ENCODE measurements around the gene SLMAP. TPM values are rescaled to one million over a fixed set of nuclear protein-coding genes. Genes with fewer than 3 reads are reported as not detected.

Gene SLMAP
- total RNA-seq, 1 experiment from 2014 or later, result 49.2 TPM

DNA sequence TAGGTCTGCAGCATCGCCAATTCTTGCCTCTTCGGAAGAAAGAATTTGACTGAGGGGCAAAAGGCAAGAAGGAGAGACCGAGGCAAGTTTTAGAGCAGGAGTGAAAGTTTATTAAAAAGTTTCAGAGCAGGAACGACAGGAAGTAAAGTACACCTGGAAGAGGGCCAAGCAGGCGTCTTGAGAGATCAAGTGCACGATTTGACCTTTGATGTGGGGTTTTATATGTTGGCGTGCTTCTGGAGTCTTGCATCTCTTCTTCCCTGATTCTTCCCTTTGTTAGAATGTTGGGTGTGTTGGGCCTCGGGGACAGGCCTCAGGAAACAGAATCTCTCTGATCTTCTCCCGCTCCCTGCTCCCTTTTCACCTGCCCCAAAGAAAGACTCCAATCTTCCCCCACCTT, 211.5 kb downstream of the SLMAP start:
- no peak overlapping the region for H3K4me3 ChIP-seq (ENCODE audit: low read depth in 2 of 2, low read length in 2 of 2)
- H3K27ac ChIP-seq (ENCODE audit: low read length), result no peak overlapping the region
- no peaks in the 10 kb centered on the region for H3K9me3 ChIP-seq (ENCODE audit: control insufficient read depth, insufficient read depth, low read depth, low read length)
- in situ Hi-C loops (cut with HindIII; ENCODE audit: low pct_unique_long_range_greater_than_20kb, low sequenced_read_pairs), result no loop called here
- H3K27me3 ChIP-seq (ENCODE audit: control insufficient read depth, insufficient read depth, low read length), result no peaks in the 10 kb centered on the region
- ChIA-PET CTCF (no interaction called here), POLR2A (no interaction called here)
- no TSS peak for BruUV-seq (replicated peaks)
- intact Hi-C loops (cut with micrococcal nuclease; ENCODE audit: unreplicated experiment), result no loop called here
- TF ChIP-seq TCF7L2 (IDR thresholded peaks at IDR 0.05; ENCODE audit: low read depth, low read length) (no peak), SIN3A (IDR thresholded peaks at IDR 0.05; ENCODE audit: borderline replicate concordance, insufficient read depth, low read depth, low read length) (no peak)
- no peak for ATAC-seq
- no peaks in the 10 kb centered on the region for H3K36me3 ChIP-seq (ENCODE audit: control insufficient read depth, insufficient read depth, low read length)
- no peak for DNase-seq (ENCODE audit: low read depth, low spot score)
- H3K4me1 ChIP-seq (ENCODE audit: control insufficient read depth, insufficient read depth, low read length), result peaks cover 27% of the 10 kb centered on the region

DNA sequence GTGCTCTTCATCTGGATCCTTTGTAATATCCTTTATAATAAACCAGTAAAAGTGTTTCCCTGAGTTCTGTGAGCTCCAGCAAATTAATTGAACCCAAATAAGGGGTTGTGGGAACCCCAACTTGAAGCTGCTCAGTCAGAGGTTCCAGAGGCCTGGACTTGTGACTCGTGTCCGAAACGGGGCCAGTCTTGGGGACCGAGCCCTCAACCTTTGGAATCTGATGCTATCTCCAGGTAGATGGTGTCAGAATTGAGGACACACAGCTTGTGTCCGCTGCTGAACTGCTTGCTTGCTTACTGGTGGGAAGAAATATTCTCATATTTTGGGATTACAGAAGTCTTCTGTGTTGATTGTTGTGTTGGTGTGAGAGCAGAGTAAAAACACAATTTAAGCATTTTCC, 212.4 kb downstream of the SLMAP start:
- CTCF ChIA-PET, result no interaction called here
- H3K27ac ChIP-seq (ENCODE audit: low read length), result peak overlapping the region; percentile 17; the same call in 1 of the 2 replicates
- POLR2A ChIA-PET, result no interaction called here

More for the DNA sequence above, 212.4 kb downstream of the SLMAP start:
- in situ Hi-C loops (cut with HindIII; ENCODE audit: low pct_unique_long_range_greater_than_20kb, low sequenced_read_pairs), result no loop called here
- ATAC-seq, result no peak
- TF ChIP-seq TCF7L2 (IDR thresholded peaks at IDR 0.05; ENCODE audit: low read depth, low read length) (no peak), SIN3A (IDR thresholded peaks at IDR 0.05; ENCODE audit: borderline replicate concordance, insufficient read depth, low read depth, low read length) (no peak), CTCF (IDR thresholded peaks at IDR 0.05) (no peak), POLR2AphosphoS5 (IDR thresholded peaks at IDR 0.05; ENCODE audit: low read depth, low read length) (no peak)
- TF ChIP-seq, protein P1, sequence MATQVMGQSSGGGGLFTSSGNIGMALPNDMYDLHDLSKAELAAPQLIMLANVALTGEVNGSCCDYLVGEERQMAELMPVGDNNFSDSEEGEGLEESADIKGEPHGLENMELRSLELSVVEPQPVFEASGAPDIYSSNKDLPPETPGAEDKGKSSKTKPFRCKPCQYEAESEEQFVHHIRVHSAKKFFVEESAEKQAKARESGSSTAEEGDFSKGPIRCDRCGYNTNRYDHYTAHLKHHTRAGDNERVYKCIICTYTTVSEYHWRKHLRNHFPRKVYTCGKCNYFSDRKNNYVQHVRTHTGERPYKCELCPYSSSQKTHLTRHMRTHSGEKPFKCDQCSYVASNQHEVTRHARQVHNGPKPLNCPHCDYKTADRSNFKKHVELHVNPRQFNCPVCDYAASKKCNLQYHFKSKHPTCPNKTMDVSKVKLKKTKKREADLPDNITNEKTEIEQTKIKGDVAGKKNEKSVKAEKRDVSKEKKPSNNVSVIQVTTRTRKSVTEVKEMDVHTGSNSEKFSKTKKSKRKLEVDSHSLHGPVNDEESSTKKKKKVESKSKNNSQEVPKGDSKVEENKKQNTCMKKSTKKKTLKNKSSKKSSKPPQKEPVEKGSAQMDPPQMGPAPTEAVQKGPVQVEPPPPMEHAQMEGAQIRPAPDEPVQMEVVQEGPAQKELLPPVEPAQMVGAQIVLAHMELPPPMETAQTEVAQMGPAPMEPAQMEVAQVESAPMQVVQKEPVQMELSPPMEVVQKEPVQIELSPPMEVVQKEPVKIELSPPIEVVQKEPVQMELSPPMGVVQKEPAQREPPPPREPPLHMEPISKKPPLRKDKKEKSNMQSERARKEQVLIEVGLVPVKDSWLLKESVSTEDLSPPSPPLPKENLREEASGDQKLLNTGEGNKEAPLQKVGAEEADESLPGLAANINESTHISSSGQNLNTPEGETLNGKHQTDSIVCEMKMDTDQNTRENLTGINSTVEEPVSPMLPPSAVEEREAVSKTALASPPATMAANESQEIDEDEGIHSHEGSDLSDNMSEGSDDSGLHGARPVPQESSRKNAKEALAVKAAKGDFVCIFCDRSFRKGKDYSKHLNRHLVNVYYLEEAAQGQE (IDR thresholded peaks at IDR 0.05; ENCODE audit: insufficient read depth in 1 of 2, low read depth in 2 of 2, low read length in 1 of 2), result no peak
- no peak for DNase-seq (ENCODE audit: low read depth, low spot score)
- intact Hi-C loops (cut with micrococcal nuclease; ENCODE audit: unreplicated experiment), result no loop called here
- peaks cover 33% of the 10 kb centered on the region for H3K4me1 ChIP-seq (ENCODE audit: control insufficient read depth, insufficient read depth, low read length)
- no TSS peak for BruUV-seq (replicated peaks)
- H3K4me3 ChIP-seq (ENCODE audit: low read depth in 2 of 2, low read length in 2 of 2), result no peak overlapping the region
- H3K36me3 ChIP-seq (ENCODE audit: control insufficient read depth, insufficient read depth, low read length), result no peaks in the 10 kb centered on the region
- H3K27me3 ChIP-seq (ENCODE audit: control insufficient read depth, insufficient read depth, low read length), result no peaks in the 10 kb centered on the region
- H3K9me3 ChIP-seq (ENCODE audit: control insufficient read depth, insufficient read depth, low read depth, low read length), result no peaks in the 10 kb centered on the region
